Activated T-cell treated with anti-CD3 and anti-CD28 coated beads for 48 hours (primary cell): Measurements from ENCODE around the gene MICOS13.

ENCODE experiments used
- DNase-seq: peaks from one replicate; pipeline ENCODE4 v3.0.0-alpha.2; 2020; ENCODE audit warnings: low read depth

Gene MICOS13

GRCh38 chr19:5667751-5668271, 12.5 kb downstream of the MICOS13 start:
- DNase-seq: no peak

GRCh38 chr19:5666921-5667610, 13.2 kb downstream of the MICOS13 start:
- no peak for DNase-seq

- DNase-seq: no peak
Measured at GRCh38 chr19:5665781-5666513, 14.4 kb downstream of the MICOS13 start.

GRCh38 chr19:5664515-5664914, 15.8 kb downstream of the MICOS13 start:
- no peak for DNase-seq

GRCh38 chr19:5663904-5664303, 16.4 kb downstream of the MICOS13 start:
- no peak for DNase-seq

GRCh38 chr19:5661483-5661882, 18.8 kb downstream of the MICOS13 start:
- DNase-seq: no peak

GRCh38 chr19:5655412-5655811, 24.9 kb downstream of the MICOS13 start:
- DNase-seq: no peak

- no peak for DNase-seq
Measured at GRCh38 chr19:5654931-5655330, 25.4 kb downstream of the MICOS13 start.

GRCh38 chr19:5652261-5652660, 28.1 kb downstream of the MICOS13 start:
- no peak for DNase-seq

- DNase-seq: no peak
Measured at GRCh38 chr19:5651361-5651760, 29.0 kb downstream of the MICOS13 start.

GRCh38 chr19:5648464-5648863, 31.9 kb downstream of the MICOS13 start:
- DNase-seq: no peak

- no peak for DNase-seq
Measured at GRCh38 chr19:5646703-5647102, 33.6 kb downstream of the MICOS13 start.

GRCh38 chr19:5645409-5645808, 34.9 kb downstream of the MICOS13 start:
- no peak for DNase-seq

- DNase-seq: no peak
Measured at GRCh38 chr19:5644037-5644436, 36.3 kb downstream of the MICOS13 start.

GRCh38 chr19:5643060-5643459, 37.3 kb downstream of the MICOS13 start:
- no peak for DNase-seq

- DNase-seq: no peak
Measured at GRCh38 chr19:5642204-5642603, 38.1 kb downstream of the MICOS13 start.

- DNase-seq: no peak
Measured at GRCh38 chr19:5641171-5641570, 39.1 kb downstream of the MICOS13 start.

- no peak for DNase-seq
Measured at GRCh38 chr19:5637971-5638370, 42.3 kb downstream of the MICOS13 start.

- DNase-seq: no peak
Measured at GRCh38 chr19:5635427-5635826, 44.9 kb downstream of the MICOS13 start.

- no peak for DNase-seq
Measured at GRCh38 chr19:5632657-5633056, 47.7 kb downstream of the MICOS13 start.

GRCh38 chr19:5632241-5632612, 48.1 kb downstream of the MICOS13 start:
- DNase-seq: no peak

- no peak for DNase-seq
Measured at GRCh38 chr19:5631567-5632240, 48.6 kb downstream of the MICOS13 start.

GRCh38 chr19:5628919-5629481, 51.3 kb downstream of the MICOS13 start:
- no peak for DNase-seq
